AG10803 (cell line): Measurements from ENCODE around the gene CBX2.

Experiments used
- DNase-seq: peaks from one replicate; pipeline ENCODE4 v3.0.0; 2010; ENCODE audit warnings: low read depth
- H3K4me3 ChIP-seq: 2 replicates; pipeline ENCODE4 v1.5.1; 2011; ENCODE audit warnings: mild to moderate bottlenecking, low read length, control low read depth
- CTCF ChIP-seq: conservative IDR thresholded peaks from 2 replicates; pipeline ENCODE4 v1.5.1; 2011; ENCODE audit warnings: mild to moderate bottlenecking, low read length, control low read depth, inconsistent platforms

CBX2 gene

GRCh38 chr17:79794659-79795511 lies 16.9 kb downstream of the CBX2 start:
- DNase-seq: no peak
- TF ChIP-seq CTCF: no peak
- H3K4me3 ChIP-seq: peak overlapping the region; percentile 20

GRCh38 chr17:79795795-79796443 lies 18.0 kb downstream of the CBX2 start:
- no peak for DNase-seq
- TF ChIP-seq CTCF: no peak
- H3K4me3 ChIP-seq: peak overlapping the region; percentile 82

GRCh38 chr17:79796444-79796762 lies 18.5 kb downstream of the CBX2 start:
- DNase-seq: no peak
- peak overlapping the region; percentile 82 for H3K4me3 ChIP-seq
- no peak for TF ChIP-seq CTCF

GRCh38 chr17:79796763-79797491 lies 19.0 kb downstream of the CBX2 start, which contains the start of gene CBX8:
TSS of gene CBX8 (minus strand) at chr17:79797077. CDS start at chr17:79796998, 79 bp downstream.
- TF ChIP-seq CTCF: no peak
- peak within 1 kb of the TSS; percentile 82 for H3K4me3 ChIP-seq
- peak; percentile 99 for DNase-seq

- no peak for TF ChIP-seq CTCF
- H3K4me3 ChIP-seq: peak overlapping the region; percentile 56
- no peak for DNase-seq
Observed at GRCh38 chr17:79797492-79798298, 19.7 kb downstream of the CBX2 start.

- H3K4me3 ChIP-seq: no peak overlapping the region; the same call in 1 of the 2 replicates
Observed at GRCh38 chr17:79798299-79799173, 20.6 kb downstream of the CBX2 start.

More at GRCh38 chr17:79798299-79799173, 20.6 kb downstream of the CBX2 start:
- no peak for TF ChIP-seq CTCF
- DNase-seq: peak; percentile 64
